Measurements from ENCODE around the gene RIMKLB. TPM values are rescaled to one million over a fixed set of nuclear protein-coding genes. Genes with fewer than 3 reads are reported as not detected.

The RIMKLB gene, protein sequence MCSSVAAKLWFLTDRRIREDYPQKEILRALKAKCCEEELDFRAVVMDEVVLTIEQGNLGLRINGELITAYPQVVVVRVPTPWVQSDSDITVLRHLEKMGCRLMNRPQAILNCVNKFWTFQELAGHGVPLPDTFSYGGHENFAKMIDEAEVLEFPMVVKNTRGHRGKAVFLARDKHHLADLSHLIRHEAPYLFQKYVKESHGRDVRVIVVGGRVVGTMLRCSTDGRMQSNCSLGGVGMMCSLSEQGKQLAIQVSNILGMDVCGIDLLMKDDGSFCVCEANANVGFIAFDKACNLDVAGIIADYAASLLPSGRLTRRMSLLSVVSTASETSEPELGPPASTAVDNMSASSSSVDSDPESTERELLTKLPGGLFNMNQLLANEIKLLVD
- total RNA-seq (10 to 100 TPM in 2 of 4 donors, 1 to 10 TPM in 2; 4.6 to 19.1 (median 11.2) TPM), polyA plus RNA-seq (1 to 10 TPM; 4.8 to 8.1 (median 5.7) TPM)
- long read RNA-seq, donor 1, full-length matches to known transcripts = 5 of 10 reads
- long read RNA-seq, donor 1, partial matches to known transcripts = 0 of 10 reads
- long read RNA-seq, donor 1, other reads (novel, unspliced or antisense) = 5 of 10 reads
- long read RNA-seq, donor 2, full-length matches to known transcripts = 3 of 5 reads
- long read RNA-seq, donor 2, partial matches to known transcripts = 0 of 5 reads
- long read RNA-seq, donor 2, other reads (novel, unspliced or antisense) = 2 of 5 reads

DNA sequence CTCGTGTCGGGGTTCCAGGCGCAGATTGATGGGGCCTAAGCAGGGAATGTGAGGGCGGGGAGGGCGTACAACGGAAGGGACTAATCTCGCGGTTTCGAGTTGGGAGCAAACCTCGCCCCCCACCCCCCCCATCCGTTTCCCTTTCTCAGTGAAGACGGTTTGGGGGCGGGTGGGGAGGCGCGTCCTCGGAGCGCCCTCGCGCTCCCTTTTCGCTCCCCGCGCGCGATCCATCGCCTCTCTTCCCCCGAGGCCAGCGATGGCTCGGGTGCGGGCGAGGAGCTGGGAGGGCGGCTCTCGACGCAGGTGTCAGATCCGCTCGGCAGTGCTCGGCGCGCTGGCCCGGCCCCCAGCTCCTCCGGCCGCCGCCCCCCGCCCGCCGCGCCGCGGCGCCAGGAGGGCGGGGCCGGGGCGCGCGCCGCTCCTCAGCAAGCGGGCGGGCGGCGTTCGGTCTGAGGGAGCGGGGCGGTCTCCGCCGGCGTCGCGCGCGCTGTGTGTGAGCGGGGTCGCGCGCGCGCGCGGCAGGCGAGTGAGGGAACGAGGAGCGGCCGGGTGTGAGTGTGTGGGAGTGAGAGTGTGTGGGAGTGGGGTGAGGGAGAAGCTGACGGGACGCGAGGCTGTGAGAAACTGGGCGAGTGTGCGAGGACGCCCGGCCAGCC, at the start of gene RIMKLB:
Gene RIMKLB (plus strand): TSS at position 516 of the 656 bp plus-strand sequence. CDS start 15,876 bp downstream, outside the sequence.
- peak within 1 kb of the TSS; percentile 99 for H3K4me3 ChIP-seq
- peaks cover 0 to 14% of the 10 kb centered on the region in 2 donors for H3K36me3 ChIP-seq (ENCODE audit: insufficient read depth in 1 of 2, low read depth in 1 of 2)
- 0 to 1% (median 1%) methylated on average over 23 to 88 of the region's 88 CpGs for WGBS, 3 donors
- peaks cover 22% of the 10 kb centered on the region for H3K4me1 ChIP-seq
- DNase-seq (peak; percentile 87 to 89), ATAC-seq (peak; percentile 84 to 93 (median 89))
- intact Hi-C loops (cut with DNase I) = loop anchor here in 1 of 2 donors (10.0 kb wide), 1 partner anchor 1667 kb away; no protein-coding TSS in a partner anchor
- H3K27me3 ChIP-seq (ENCODE audit: insufficient read depth in 3 of 3, low read length in 2 of 3) = no peaks in the 10 kb centered on the region
- H3K27ac ChIP-seq = peak within 1 kb of the TSS; percentile 96
- TF ChIP-seq, protein P1, sequence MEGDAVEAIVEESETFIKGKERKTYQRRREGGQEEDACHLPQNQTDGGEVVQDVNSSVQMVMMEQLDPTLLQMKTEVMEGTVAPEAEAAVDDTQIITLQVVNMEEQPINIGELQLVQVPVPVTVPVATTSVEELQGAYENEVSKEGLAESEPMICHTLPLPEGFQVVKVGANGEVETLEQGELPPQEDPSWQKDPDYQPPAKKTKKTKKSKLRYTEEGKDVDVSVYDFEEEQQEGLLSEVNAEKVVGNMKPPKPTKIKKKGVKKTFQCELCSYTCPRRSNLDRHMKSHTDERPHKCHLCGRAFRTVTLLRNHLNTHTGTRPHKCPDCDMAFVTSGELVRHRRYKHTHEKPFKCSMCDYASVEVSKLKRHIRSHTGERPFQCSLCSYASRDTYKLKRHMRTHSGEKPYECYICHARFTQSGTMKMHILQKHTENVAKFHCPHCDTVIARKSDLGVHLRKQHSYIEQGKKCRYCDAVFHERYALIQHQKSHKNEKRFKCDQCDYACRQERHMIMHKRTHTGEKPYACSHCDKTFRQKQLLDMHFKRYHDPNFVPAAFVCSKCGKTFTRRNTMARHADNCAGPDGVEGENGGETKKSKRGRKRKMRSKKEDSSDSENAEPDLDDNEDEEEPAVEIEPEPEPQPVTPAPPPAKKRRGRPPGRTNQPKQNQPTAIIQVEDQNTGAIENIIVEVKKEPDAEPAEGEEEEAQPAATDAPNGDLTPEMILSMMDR (IDR thresholded peaks at IDR 0.05) = no peak
- H3K9me3 ChIP-seq = no peaks in the 10 kb centered on the region

DNA sequence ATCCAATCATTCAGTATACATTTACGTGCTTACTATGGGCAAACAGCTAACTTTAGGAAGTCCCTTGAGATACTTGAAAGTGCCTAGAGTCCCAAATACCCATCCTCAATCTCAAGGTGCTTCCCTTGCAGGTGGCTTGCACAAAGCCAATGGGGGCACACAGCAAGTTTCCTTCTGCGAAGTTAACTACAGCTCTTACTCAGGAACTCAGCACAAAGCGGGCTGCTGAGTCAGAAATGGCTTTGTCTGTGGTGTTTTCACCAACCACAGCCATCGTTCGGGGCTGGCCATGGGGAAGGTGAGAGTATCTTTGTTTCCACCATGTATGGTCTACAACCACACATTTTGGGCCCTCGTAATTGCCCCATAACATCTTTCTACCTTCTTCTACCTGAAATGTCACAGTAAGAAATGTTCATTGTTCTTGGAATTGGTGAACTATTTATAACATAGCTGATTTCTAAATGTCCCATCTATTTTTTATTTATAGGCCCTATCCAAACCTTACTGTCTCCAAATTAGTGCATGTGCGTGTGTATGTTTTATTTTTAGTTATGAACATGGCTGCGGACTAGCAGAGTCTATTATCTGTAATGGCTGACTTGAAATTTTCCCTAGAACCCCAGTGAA, 49.1 kb upstream of the RIMKLB start:
- H3K4me3 ChIP-seq = no peak overlapping the region
- H3K27me3 ChIP-seq (ENCODE audit: insufficient read depth in 3 of 3, low read length in 2 of 3) = peaks cover 0 to 3% (median 0%) of the 10 kb centered on the region in 3 donors
- H3K9me3 ChIP-seq = no peaks in the 10 kb centered on the region
- 85 to 90% (median 89%) methylated on average over 8 of the region's 8 CpGs for WGBS, 3 donors
- no peak for DNase-seq
- H3K27ac ChIP-seq = no peak overlapping the region
- no peaks in the 10 kb centered on the region for H3K4me1 ChIP-seq
- ATAC-seq = no peak
- intact Hi-C loops (cut with DNase I) = no loop called here
- H3K36me3 ChIP-seq (ENCODE audit: insufficient read depth in 1 of 2, low read depth in 1 of 2) = no peaks in the 10 kb centered on the region
- TF ChIP-seq, protein P1 (IDR thresholded peaks at IDR 0.05) = no peak

DNA sequence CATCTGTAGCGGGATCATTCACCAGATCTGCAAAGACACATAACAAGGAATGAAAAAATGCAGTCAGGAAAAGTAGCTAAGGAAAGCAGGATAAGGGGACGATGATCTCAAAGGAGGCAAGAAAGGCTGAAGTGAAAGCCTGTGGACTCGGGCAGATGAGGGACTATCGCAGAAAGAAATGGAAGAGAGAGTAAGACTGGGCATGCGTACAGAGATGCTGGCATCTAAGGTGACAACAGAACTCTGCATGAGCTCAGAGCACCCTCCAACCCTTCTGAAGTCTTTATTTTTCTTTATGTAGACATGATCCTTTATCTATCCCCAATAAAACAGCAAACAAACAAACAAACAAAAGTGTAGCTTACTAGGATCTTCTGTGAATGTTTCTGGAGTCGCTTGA, 42.4 kb upstream of the RIMKLB start:
- H3K9me3 ChIP-seq = no peaks in the 10 kb centered on the region
- 73 to 76% (median 75%) methylated on average over 6 of the region's 6 CpGs for WGBS, 3 donors
- no peaks in the 10 kb centered on the region for H3K36me3 ChIP-seq (ENCODE audit: insufficient read depth in 1 of 2, low read depth in 1 of 2)
- no peaks in the 10 kb centered on the region for H3K4me1 ChIP-seq
- no peak for ATAC-seq
- TF ChIP-seq, protein P1 (IDR thresholded peaks at IDR 0.05) = no peak
- no peak overlapping the region for H3K27ac ChIP-seq
- DNase-seq = no peak
- intact Hi-C loops (cut with DNase I) = no loop called here
- H3K27me3 ChIP-seq (ENCODE audit: insufficient read depth in 3 of 3, low read length in 2 of 3) = peaks cover 0 to 4% (median 3%) of the 10 kb centered on the region in 3 donors
- H3K4me3 ChIP-seq = no peak overlapping the region

DNA sequence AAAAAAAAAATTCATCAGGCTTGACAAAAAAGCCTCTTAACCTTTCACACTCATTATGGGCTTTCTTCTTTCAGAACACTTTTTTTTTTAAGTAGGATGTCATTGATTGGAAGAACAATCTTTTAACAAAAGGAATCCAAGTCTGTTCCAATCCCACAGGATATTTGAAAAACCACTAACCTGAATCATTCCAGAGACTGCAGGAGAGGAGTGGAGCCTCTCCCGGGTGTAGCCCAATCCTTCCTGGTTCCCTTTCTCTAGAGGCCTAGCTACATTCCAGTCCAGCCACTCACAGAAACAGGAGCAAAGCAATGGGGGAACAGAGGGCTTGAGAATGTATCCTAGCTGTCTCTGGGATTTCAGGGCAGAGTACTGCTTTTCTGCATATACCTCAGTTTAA, 39.4 kb upstream of the RIMKLB start:
- ATAC-seq (peak in 1 of 4 donors; percentile 62), DNase-seq (no peak)
- intact Hi-C loops (cut with DNase I) = no loop called here

More for the DNA sequence above, 39.4 kb upstream of the RIMKLB start:
- H3K4me1 ChIP-seq = no peaks in the 10 kb centered on the region
- H3K4me3 ChIP-seq = no peak overlapping the region
- peaks cover 0 to 7% (median under 1%) of the 10 kb centered on the region in 3 donors for H3K27me3 ChIP-seq (ENCODE audit: insufficient read depth in 3 of 3, low read length in 2 of 3)
- no peaks in the 10 kb centered on the region for H3K9me3 ChIP-seq
- 23 to 38% (median 28%) methylated on average over 1 of the region's 1 CpG for WGBS, 3 donors
- H3K27ac ChIP-seq = no peak overlapping the region
- TF ChIP-seq, protein P1 (IDR thresholded peaks at IDR 0.05) = no peak
- H3K36me3 ChIP-seq (ENCODE audit: insufficient read depth in 1 of 2, low read depth in 1 of 2) = no peaks in the 10 kb centered on the region

All from psoas muscle (tissue), 8 donors.